CD4-positive, alpha-beta T cell (primary cell): ENCODE results near the gene C19orf47. TPM values are rescaled to one million over a fixed set of nuclear protein-coding genes. Genes with fewer than 3 reads are reported as not detected.

Experiments used
- ATAC-seq: fragments of 200-7000 bp; cut with Tn5 transposase; one replicate; pipeline ENCODE4 v1.10.0; 2022; ENCODE audit warnings: mild to moderate bottlenecking; ENCODE audit not compliant: poor library complexity
- CTCF ChIA-PET: fragments of 350-600 bp; sonication (Branson Sonifier 250); formaldehyde crosslinking; loops from one replicate; lab custom pipeline; 2021; ENCODE audit warnings: antibody characterized with exemption, inconsistent platforms; lab: Charles Lee
- POLR2A ChIA-PET: fragments of 350-600 bp; sonication (Branson Sonifier 250); formaldehyde crosslinking; loops from one replicate; lab custom pipeline; 2021; ENCODE audit warnings: antibody characterized with exemption, inconsistent platforms; lab: Charles Lee
- DNase-seq, 14 experiments: peaks; one replicate each; pipeline ENCODE4 v3.0.0-alpha.2; 2013 to 2020; ENCODE audit warnings: mixed read lengths in 2 of 14
- H3K27ac ChIP-seq, 2 donors: one replicate each; pipeline versions ENCODE4 v1.5.1 to v1.7.0; 2013; ENCODE audit warnings: low read length in 2 of 2, low read depth in 1 of 2, mild to moderate bottlenecking in 1 of 2
- H3K27me3 ChIP-seq, 2 experiments: 1 replicate in 1 of 2; 2 replicates in 1 of 2; pipeline versions ENCODE4 v1.6.1 to v1.7.0; 2013; ENCODE audit warnings: low read length in 2 of 2, control low read depth in 1 of 2, mild to moderate bottlenecking in 1 of 2, moderate library complexity in 1 of 2; ENCODE audit not compliant: insufficient read depth in 2 of 2, control insufficient read depth in 1 of 2
- H3K36me3 ChIP-seq: one replicate; pipeline ENCODE4 v1.6.1; 2013; ENCODE audit warnings: low read length, control low read depth; ENCODE audit not compliant: insufficient read depth
- H3K4me1 ChIP-seq: one replicate; pipeline ENCODE4 v1.6.1; 2013; ENCODE audit warnings: low read length, control low read depth; ENCODE audit not compliant: insufficient read depth
- H3K4me3 ChIP-seq: one replicate; pipeline ENCODE4 v1.5.1; 2013; ENCODE audit warnings: mild to moderate bottlenecking, low read length, moderate library complexity
- H3K9me3 ChIP-seq, 2 experiments: 1 replicate in 1 of 2; 2 replicates in 1 of 2; pipeline versions ENCODE4 v1.6.1 to v1.7.0; 2013; ENCODE audit warnings: low read length in 2 of 2, mild to moderate bottlenecking in 2 of 2, control low read depth in 1 of 2, moderate library complexity in 1 of 2; ENCODE audit not compliant: control insufficient read depth in 1 of 2, insufficient read depth in 1 of 2
- H3K27ac Mint-ChIP-seq: one replicate; pipeline ENCODE4 v1.8.0; 2020; ENCODE audit warnings: mixed read lengths
- H3K27me3 Mint-ChIP-seq: one replicate; pipeline ENCODE4 v1.8.0; 2021; ENCODE audit warnings: mixed read lengths
- H3K36me3 Mint-ChIP-seq: one replicate; pipeline ENCODE4 v1.8.0; 2021; ENCODE audit warnings: low read depth, mixed read lengths
- H3K4me1 Mint-ChIP-seq: one replicate; pipeline ENCODE4 v1.8.0; 2021; ENCODE audit warnings: low read depth, mixed read lengths
- H3K4me3 Mint-ChIP-seq: one replicate; pipeline ENCODE4 v1.8.0; 2020; ENCODE audit warnings: mild to moderate bottlenecking, mixed read lengths
- H3K9me3 Mint-ChIP-seq: one replicate; pipeline ENCODE4 v1.8.0; 2020; ENCODE audit warnings: mixed read lengths
- intact Hi-C, 2 experiments: fragments of 100-400 bp; cut with DNase I in 1 of 2; cut with micrococcal nuclease in 1 of 2; formaldehyde crosslinking; loops; one replicate each; pipeline versions ENCODE4 v1.15.1 to v1.9.0; 2023 to 2025; cut with DNase I, micrococcal nuclease
- total RNA-seq, 174 experiments: library from RNA in 2 of 174; stranded (reverse) in 2 of 174; gene quantifications; one replicate each; pipeline ENCODE4 v1.2.3 and lab custom pipeline; 2021 to 2026
- TF ChIP-seq, protein P1 (sequence below): fragments of 200-600 bp; IDR thresholded peaks from one replicate; pipeline ENCODE4 v1.8.0; 2022; ENCODE audit warnings: antibody characterized with exemption, mild to moderate bottlenecking

Gene C19orf47
- total RNA-seq, 2 experiments from 2014 or later = 10.1 to 11.2 TPM

DNA sequence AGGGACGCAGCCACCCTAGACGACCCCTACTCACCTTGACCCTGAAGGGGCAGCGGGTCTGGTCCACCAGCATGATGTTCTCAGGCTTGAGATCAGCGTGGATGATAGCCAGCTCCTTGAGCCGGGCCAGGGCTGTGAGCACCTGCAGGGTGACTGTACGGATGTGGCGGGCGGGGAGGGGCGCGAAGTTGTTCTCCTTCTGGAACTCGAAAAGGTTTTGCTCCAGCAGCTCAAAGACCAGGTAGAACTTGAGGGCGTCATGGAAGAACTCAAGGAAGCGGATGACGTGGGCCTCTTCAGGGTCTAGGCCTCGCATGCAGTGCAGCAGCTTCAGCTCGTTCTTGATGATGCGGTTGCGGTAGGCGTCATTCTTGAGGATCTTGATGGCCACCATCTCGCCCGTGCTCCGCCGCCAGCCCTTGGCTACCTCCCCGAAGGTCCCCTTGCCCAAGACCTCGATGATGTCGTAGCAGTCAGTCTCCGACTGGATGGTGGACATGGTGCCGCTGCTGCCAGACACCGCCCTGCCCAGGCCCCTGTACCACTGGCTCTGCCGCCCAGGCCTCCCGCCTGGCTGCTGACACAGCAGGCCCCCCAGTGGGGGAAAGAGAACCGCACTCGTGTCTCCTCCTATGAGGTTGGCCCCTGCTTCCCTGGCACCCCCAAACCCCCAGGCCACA, 41.3 kb upstream of the C19orf47 start:
- intact Hi-C loops = no loop called here
- Histone ChIP-seq H3K36me3 (no peaks in the 10 kb centered on the region), H3K9me3 (no peaks in the 10 kb centered on the region), H3K4me1 (no peaks in the 10 kb centered on the region), H3K27ac (no peak overlapping the region), H3K4me3 (no peak overlapping the region), H3K27me3 (no peaks in the 10 kb centered on the region)
- Mint-ChIP-seq H3K27me3 (no peaks in the 10 kb centered on the region), H3K27ac (no peak overlapping the region), H3K4me3 (no peak overlapping the region), H3K36me3 (no peaks in the 10 kb centered on the region), H3K9me3 (no peaks in the 10 kb centered on the region), H3K4me1 (no peaks in the 10 kb centered on the region)
- no peak for DNase-seq
- ChIA-PET POLR2A (no interaction called here), CTCF (no interaction called here)
- no peak for ATAC-seq
- TF ChIP-seq, protein P1, sequence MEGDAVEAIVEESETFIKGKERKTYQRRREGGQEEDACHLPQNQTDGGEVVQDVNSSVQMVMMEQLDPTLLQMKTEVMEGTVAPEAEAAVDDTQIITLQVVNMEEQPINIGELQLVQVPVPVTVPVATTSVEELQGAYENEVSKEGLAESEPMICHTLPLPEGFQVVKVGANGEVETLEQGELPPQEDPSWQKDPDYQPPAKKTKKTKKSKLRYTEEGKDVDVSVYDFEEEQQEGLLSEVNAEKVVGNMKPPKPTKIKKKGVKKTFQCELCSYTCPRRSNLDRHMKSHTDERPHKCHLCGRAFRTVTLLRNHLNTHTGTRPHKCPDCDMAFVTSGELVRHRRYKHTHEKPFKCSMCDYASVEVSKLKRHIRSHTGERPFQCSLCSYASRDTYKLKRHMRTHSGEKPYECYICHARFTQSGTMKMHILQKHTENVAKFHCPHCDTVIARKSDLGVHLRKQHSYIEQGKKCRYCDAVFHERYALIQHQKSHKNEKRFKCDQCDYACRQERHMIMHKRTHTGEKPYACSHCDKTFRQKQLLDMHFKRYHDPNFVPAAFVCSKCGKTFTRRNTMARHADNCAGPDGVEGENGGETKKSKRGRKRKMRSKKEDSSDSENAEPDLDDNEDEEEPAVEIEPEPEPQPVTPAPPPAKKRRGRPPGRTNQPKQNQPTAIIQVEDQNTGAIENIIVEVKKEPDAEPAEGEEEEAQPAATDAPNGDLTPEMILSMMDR = no peak

GRCh38 chr19:40388481-40388880, 40.3 kb upstream of the C19orf47 start:
- TF ChIP-seq, protein P1 = no peak
- Histone ChIP-seq H3K9me3 (no peaks in the 10 kb centered on the region), H3K4me3 (no peak overlapping the region), H3K27me3 (no peaks in the 10 kb centered on the region), H3K36me3 (no peaks in the 10 kb centered on the region), H3K27ac (no peak overlapping the region), H3K4me1 (no peaks in the 10 kb centered on the region)
- DNase-seq = no peak
- H3K4me3 Mint-ChIP-seq = no peak overlapping the region
- no peaks in the 10 kb centered on the region for H3K36me3 Mint-ChIP-seq
- H3K9me3 Mint-ChIP-seq = no peaks in the 10 kb centered on the region
- no peaks in the 10 kb centered on the region for H3K4me1 Mint-ChIP-seq
- CTCF ChIA-PET = no interaction called here
- no peaks in the 10 kb centered on the region for H3K27me3 Mint-ChIP-seq
- POLR2A ChIA-PET = no interaction called here
- ATAC-seq = no peak
- intact Hi-C loops = no loop called here
- no peak overlapping the region for H3K27ac Mint-ChIP-seq

DNA sequence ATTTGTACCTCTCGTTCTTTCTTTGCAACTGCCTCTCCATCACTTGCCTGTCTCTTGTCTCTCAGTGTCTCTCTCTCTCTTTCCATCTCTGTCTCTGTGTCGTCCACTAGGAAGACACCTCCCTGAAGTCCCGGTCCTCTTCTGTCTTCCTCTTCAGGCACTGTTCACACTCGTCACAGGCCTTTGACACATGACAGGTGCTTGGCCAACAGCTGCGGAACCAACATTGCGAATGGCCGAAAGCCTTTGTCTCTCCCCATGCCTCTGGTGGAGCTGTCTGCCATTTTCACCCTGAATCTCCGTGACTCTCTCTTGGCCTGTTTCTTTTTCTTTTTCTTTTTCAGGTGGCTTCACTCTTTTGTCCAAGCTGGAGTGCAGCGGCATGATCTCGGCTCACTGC, 39.0 kb upstream of the C19orf47 start:
- H3K36me3 ChIP-seq = no peaks in the 10 kb centered on the region
- CTCF ChIA-PET = no interaction called here
- H3K36me3 Mint-ChIP-seq = no peaks in the 10 kb centered on the region
- TF ChIP-seq, protein P1 = no peak
- no peaks in the 10 kb centered on the region for H3K9me3 Mint-ChIP-seq
- no peaks in the 10 kb centered on the region for H3K4me1 ChIP-seq
- H3K4me3 Mint-ChIP-seq = no peak overlapping the region
- intact Hi-C loops = no loop called here
- H3K4me3 ChIP-seq = no peak overlapping the region
- H3K27ac ChIP-seq = no peak overlapping the region
- POLR2A ChIA-PET = interaction anchor here (0.8 kb wide), 1 partner anchor 21 kb away, joined by 3 read pairs; no protein-coding TSS in a partner anchor
- DNase-seq = no peak
- H3K27me3 Mint-ChIP-seq = no peaks in the 10 kb centered on the region
- H3K27ac Mint-ChIP-seq = no peak overlapping the region
- no peaks in the 10 kb centered on the region for H3K27me3 ChIP-seq
- no peaks in the 10 kb centered on the region for H3K4me1 Mint-ChIP-seq
- H3K9me3 ChIP-seq = no peaks in the 10 kb centered on the region
- no peak for ATAC-seq
